ENCODE measurements around the gene DUXA.

Gene DUXA

GRCh38 chr19:57118848-57119247, 48.4 kb downstream of the DUXA start:
- TF ChIP-seq SIN3A (IDR thresholded peaks at IDR 0.05; ENCODE audit: borderline replicate concordance, insufficient read depth, low read length), result no peak
- TF ChIP-seq POLR2AphosphoS5 (IDR thresholded peaks at IDR 0.05; ENCODE audit: low read depth, low read length), result no peak
- TF ChIP-seq FOXP2 (optimal IDR thresholded peaks at IDR 0.05; ENCODE audit: borderline replicate concordance, extremely low read depth, extremely low read length, insufficient read depth), result no peak
- TF ChIP-seq REST (IDR thresholded peaks at IDR 0.05; ENCODE audit: insufficient read depth in 1 of 2, low read depth in 2 of 2, low read length in 2 of 2), result no peak
- no peak for TF ChIP-seq TAF1 (IDR thresholded peaks at IDR 0.05; ENCODE audit: borderline replicate concordance, insufficient read depth, low read length)

- TF ChIP-seq FOXP2 (optimal IDR thresholded peaks at IDR 0.05; ENCODE audit: borderline replicate concordance, extremely low read depth, extremely low read length, insufficient read depth) (no peak), REST (IDR thresholded peaks at IDR 0.05; ENCODE audit: insufficient read depth in 1 of 2, low read depth in 2 of 2, low read length in 2 of 2) (no peak), POLR2AphosphoS5 (IDR thresholded peaks at IDR 0.05; ENCODE audit: low read depth, low read length) (no peak), SIN3A (IDR thresholded peaks at IDR 0.05; ENCODE audit: borderline replicate concordance, insufficient read depth, low read length) (no peak), TAF1 (IDR thresholded peaks at IDR 0.05; ENCODE audit: borderline replicate concordance, insufficient read depth, low read length) (no peak)
Measured at GRCh38 chr19:57111329-57111644, 56.0 kb downstream of the DUXA start.

GRCh38 chr19:57110592-57111328, 56.5 kb downstream of the DUXA start:
- TF ChIP-seq TAF1 (IDR thresholded peaks at IDR 0.05; ENCODE audit: borderline replicate concordance, insufficient read depth, low read length) (no peak), REST (IDR thresholded peaks at IDR 0.05; ENCODE audit: insufficient read depth in 1 of 2, low read depth in 2 of 2, low read length in 2 of 2) (no peak), SIN3A (IDR thresholded peaks at IDR 0.05; ENCODE audit: borderline replicate concordance, insufficient read depth, low read length) (no peak), FOXP2 (optimal IDR thresholded peaks at IDR 0.05; ENCODE audit: borderline replicate concordance, extremely low read depth, extremely low read length, insufficient read depth) (no peak), POLR2AphosphoS5 (IDR thresholded peaks at IDR 0.05; ENCODE audit: low read depth, low read length) (no peak)

GRCh38 chr19:57106722-57107235, 60.5 kb downstream of the DUXA start:
- no peak for TF ChIP-seq POLR2AphosphoS5 (IDR thresholded peaks at IDR 0.05; ENCODE audit: low read depth, low read length)
- no peak for TF ChIP-seq SIN3A (IDR thresholded peaks at IDR 0.05; ENCODE audit: borderline replicate concordance, insufficient read depth, low read length)
- no peak for TF ChIP-seq TAF1 (IDR thresholded peaks at IDR 0.05; ENCODE audit: borderline replicate concordance, insufficient read depth, low read length)
- TF ChIP-seq FOXP2 (optimal IDR thresholded peaks at IDR 0.05; ENCODE audit: borderline replicate concordance, extremely low read depth, extremely low read length, insufficient read depth), result no peak
- TF ChIP-seq REST (IDR thresholded peaks at IDR 0.05; ENCODE audit: insufficient read depth in 1 of 2, low read depth in 2 of 2, low read length in 2 of 2), result no peak
